OCI-LY3 (cell line): ENCODE measurements around the gene NAPB.

Experiments used
- H2AFZ ChIP-seq: fragments of 200-600, 300-600 bp; shearing (Covaris generic); 2 replicates; pipeline ENCODE4 v1.6.0; 2014; ENCODE audit warnings: antibody characterized with exemption, low read depth, low read length
- H3K27ac ChIP-seq: fragments of 200-600, 300-600 bp; sonication (generic); 2 replicates; pipeline ENCODE4 v1.5.1; 2014; ENCODE audit warnings: mild to moderate bottlenecking, low read length, moderate library complexity, mixed read lengths
- H3K27me3 ChIP-seq: fragments of 200-600, 300-600 bp; sonication (generic); 2 replicates; pipeline ENCODE4 v1.6.1; 2014; ENCODE audit warnings: low read depth, low read length, mixed read lengths
- H3K36me3 ChIP-seq: fragments of 200-600, 300-600 bp; sonication (generic); replicated peaks from 2 replicates; pipeline ENCODE3; 2014; ENCODE audit warnings: low read depth, low read length, mixed read lengths
- H3K4me1 ChIP-seq: fragments of 300-600, 200-600 bp; sonication (generic); 2 replicates; pipeline ENCODE4 v1.6.1; 2014; ENCODE audit warnings: low read length, mixed read lengths
- H3K4me2 ChIP-seq: fragments of 200-600, 300-600 bp; sonication (generic); 2 replicates; pipeline ENCODE4 v1.6.1; 2014; ENCODE audit warnings: low read length, mixed read lengths
- H3K4me3 ChIP-seq: fragments of 300-600, 200-600 bp; sonication (generic); 2 replicates; pipeline ENCODE4 v1.5.1; 2014; ENCODE audit warnings: antibody characterized with exemption, mild to moderate bottlenecking, low read length, moderate library complexity
- H3K79me2 ChIP-seq: fragments of 300-600, 200-600 bp; shearing (Covaris generic); 2 replicates; pipeline ENCODE4 v1.6.1; 2014; ENCODE audit warnings: mild to moderate bottlenecking, low read length, mixed read lengths
- H3K9ac ChIP-seq: fragments of 300-600, 200-600 bp; shearing (Covaris generic); 2 replicates; pipeline ENCODE4 v1.6.0; 2014; ENCODE audit warnings: mild to moderate bottlenecking, low read length, moderate library complexity
- H3K9me3 ChIP-seq: fragments of 200-600, 300-600 bp; shearing (Covaris generic); 2 replicates; pipeline ENCODE4 v1.6.1; 2014; ENCODE audit warnings: low read length, mixed read lengths; ENCODE audit not compliant: insufficient read depth
- H4K20me1 ChIP-seq: fragments of 200-600, 300-600 bp; sonication (generic); 2 replicates; pipeline ENCODE4 v1.6.1; 2016; ENCODE audit warnings: low read length, mixed read lengths; ENCODE audit not compliant: insufficient read depth
- CTCF ChIP-seq: fragments of 200-600, 300-600 bp; sonication (generic); IDR thresholded peaks from 2 replicates; pipeline ENCODE4 v1.5.1; 2014; ENCODE audit warnings: antibody characterized with exemption, low read length, low read depth
- EZH2phosphoT487 ChIP-seq: fragments of 200-600 bp; shearing (Covaris generic); IDR thresholded peaks from 2 replicates; pipeline ENCODE4 v1.6.1; 2018; ENCODE audit warnings: antibody characterized with exemption, mixed run types, low read depth

NAPB gene

GRCh38 chr20:23449421-23449820 lies 28.1 kb upstream of the NAPB start:
- Histone ChIP-seq H3K4me3 (no peak overlapping the region), H4K20me1 (no peaks in the 10 kb centered on the region), H3K79me2 (no peaks in the 10 kb centered on the region), H3K9ac (no peak overlapping the region), H3K36me3 (no peaks in the 10 kb centered on the region), H3K9me3 (no peaks in the 10 kb centered on the region), H3K4me1 (peaks cover 10% of the 10 kb centered on the region), H3K4me2 (peak overlapping the region; percentile 8; the same call in 1 of the 2 replicates), H3K27ac (no peak overlapping the region), H3K27me3 (no peaks in the 10 kb centered on the region), H2AFZ (no peak overlapping the region)
- no peak for TF ChIP-seq EZH2phosphoT487

GRCh38 chr20:23448167-23448566 lies 26.9 kb upstream of the NAPB start:
- Histone ChIP-seq H3K79me2 (no peaks in the 10 kb centered on the region), H3K27ac (no peak overlapping the region), H2AFZ (no peak overlapping the region), H3K4me1 (peaks cover 10% of the 10 kb centered on the region), H3K27me3 (no peaks in the 10 kb centered on the region), H3K4me3 (no peak overlapping the region), H4K20me1 (no peaks in the 10 kb centered on the region), H3K9me3 (no peaks in the 10 kb centered on the region), H3K9ac (no peak overlapping the region), H3K4me2 (no peak overlapping the region), H3K36me3 (no peaks in the 10 kb centered on the region)
- TF ChIP-seq CTCF (no peak), EZH2phosphoT487 (no peak)

GRCh38 chr20:23446505-23446904 lies 25.2 kb upstream of the NAPB start:
- no peak overlapping the region for H2AFZ ChIP-seq
- H4K20me1 ChIP-seq = no peaks in the 10 kb centered on the region
- H3K9ac ChIP-seq = no peak overlapping the region
- no peak overlapping the region for H3K4me3 ChIP-seq
- no peak overlapping the region for H3K4me2 ChIP-seq
- peak; percentile 72 for TF ChIP-seq CTCF
- TF ChIP-seq EZH2phosphoT487 = no peak
- no peaks in the 10 kb centered on the region for H3K9me3 ChIP-seq
- no peaks in the 10 kb centered on the region for H3K36me3 ChIP-seq
- H3K4me1 ChIP-seq = peaks cover 10% of the 10 kb centered on the region
- no peaks in the 10 kb centered on the region for H3K79me2 ChIP-seq
- H3K27ac ChIP-seq = no peak overlapping the region
- H3K27me3 ChIP-seq = peaks cover 3% of the 10 kb centered on the region; the same call in 1 of the 2 replicates

GRCh38 chr20:23445596-23446217 lies 24.4 kb upstream of the NAPB start:
- H3K27me3 ChIP-seq = peaks cover 6% of the 10 kb centered on the region; the same call in 1 of the 2 replicates

More at GRCh38 chr20:23445596-23446217, 24.4 kb upstream of the NAPB start:
- H3K4me2 ChIP-seq = no peak overlapping the region
- no peaks in the 10 kb centered on the region for H3K9me3 ChIP-seq
- H3K4me1 ChIP-seq = peaks cover 10% of the 10 kb centered on the region
- no peaks in the 10 kb centered on the region for H3K36me3 ChIP-seq
- no peaks in the 10 kb centered on the region for H4K20me1 ChIP-seq
- TF ChIP-seq CTCF = no peak
- no peak for TF ChIP-seq EZH2phosphoT487
- H3K9ac ChIP-seq = no peak overlapping the region
- no peak overlapping the region for H3K4me3 ChIP-seq
- H3K27ac ChIP-seq = no peak overlapping the region
- no peaks in the 10 kb centered on the region for H3K79me2 ChIP-seq
- no peak overlapping the region for H2AFZ ChIP-seq
